Left hindlimb (tissue), 1 donor: ENCODE data around the gene PAK3.

Source experiments
- DNase-seq: peaks from one replicate; pipeline ENCODE4 v3.0.0-alpha.2; 2018

Gene PAK3

GRCh38 chrX:111095974-111096895 is at the start of gene PAK3:
Gene PAK3 (plus strand): TSS chrX:111096191. CDS start chrX:111123104, 26,913 bp downstream.
- peak; percentile 84 for DNase-seq

GRCh38 chrX:111047575-111047974 is 48.4 kb upstream of the PAK3 start:
- no peak for DNase-seq

- no peak for DNase-seq
Observed at GRCh38 chrX:111052478-111052877, 43.5 kb upstream of the PAK3 start.

GRCh38 chrX:111071542-111072277 is 24.3 kb upstream of the PAK3 start:
- no peak for DNase-seq

- DNase-seq: no peak
Observed at GRCh38 chrX:111083081-111083480, 12.9 kb upstream of the PAK3 start.

GRCh38 chrX:111086591-111087006 is 9.4 kb upstream of the PAK3 start:
- no peak for DNase-seq

- DNase-seq: no peak
Observed at GRCh38 chrX:111088628-111089027, 7.4 kb upstream of the PAK3 start.

- DNase-seq: no peak
Observed at GRCh38 chrX:111090458-111090857, 5.5 kb upstream of the PAK3 start.

GRCh38 chrX:111098874-111099273 is 2.9 kb downstream of the PAK3 start:
- no peak for DNase-seq

GRCh38 chrX:111100191-111100590 is 4.2 kb downstream of the PAK3 start:
- no peak for DNase-seq

- DNase-seq: no peak
Observed at GRCh38 chrX:111101580-111101979, 5.6 kb downstream of the PAK3 start.

GRCh38 chrX:111102636-111103035 is 6.6 kb downstream of the PAK3 start:
- DNase-seq: no peak

- no peak for DNase-seq
Observed at GRCh38 chrX:111103246-111103645, 7.3 kb downstream of the PAK3 start.

- no peak for DNase-seq
Observed at GRCh38 chrX:111110098-111110775, 14.2 kb downstream of the PAK3 start.

- no peak for DNase-seq
Observed at GRCh38 chrX:111114806-111115205, 18.8 kb downstream of the PAK3 start.

GRCh38 chrX:111116666-111117065 is 20.7 kb downstream of the PAK3 start:
- no peak for DNase-seq

- DNase-seq: no peak
Observed at GRCh38 chrX:111119341-111119740, 23.4 kb downstream of the PAK3 start.

- DNase-seq: no peak
Observed at GRCh38 chrX:111123125-111123524, 27.1 kb downstream of the PAK3 start.

- no peak for DNase-seq
Observed at GRCh38 chrX:111123606-111124179, 27.7 kb downstream of the PAK3 start.

- no peak for DNase-seq
Observed at GRCh38 chrX:111124418-111124817, 28.4 kb downstream of the PAK3 start.

GRCh38 chrX:111127038-111127437 is 31.0 kb downstream of the PAK3 start:
- DNase-seq: no peak

GRCh38 chrX:111129921-111130320 is 33.9 kb downstream of the PAK3 start:
- DNase-seq: no peak

GRCh38 chrX:111131572-111131971 is 35.6 kb downstream of the PAK3 start:
- no peak for DNase-seq
